CD8-positive, alpha-beta memory T cell (primary cell): ENCODE data around the gene SNCG. TPM values are rescaled to one million over a fixed set of nuclear protein-coding genes. Genes with fewer than 3 reads are reported as not detected.
A peak's percentile ranks its signal among the peaks of the same experiment; 100 is the strongest.
"Not testable (repeated sequence)": the region's sequence is repeated elsewhere in the genome, so short reads cannot be mapped to it uniquely, and the experiment has no call there.

Experiments
- CTCF ChIA-PET: fragments of 350-600 bp; sonication (Branson Sonifier 250); formaldehyde crosslinking; loops from one replicate; lab custom pipeline; 2021; ENCODE audit warnings: antibody characterized with exemption; lab: Charles Lee
- POLR2A ChIA-PET: fragments of 350-600 bp; sonication (Branson Sonifier 250); formaldehyde crosslinking; loops from one replicate; lab custom pipeline; 2021; ENCODE audit warnings: antibody characterized with exemption; lab: Charles Lee
- DNase-seq, 5 donors: peaks; one replicate each; pipeline versions ENCODE4 v3.0.0 to v3.0.0-alpha.2; 2020 to 2022; ENCODE audit warnings: mixed read lengths in 1 of 5
- H3K27ac ChIP-seq: one replicate; pipeline ENCODE4 v1.7.0; 2013; ENCODE audit warnings: low read depth, mild to moderate bottlenecking, low read length, moderate library complexity
- H3K27me3 ChIP-seq: 2 replicates; pipeline ENCODE4 v1.7.0; 2013; ENCODE audit warnings: low read length, mild to moderate bottlenecking; ENCODE audit not compliant: insufficient read depth, poor library complexity, severe bottlenecking
- H3K36me3 ChIP-seq: 2 replicates; pipeline ENCODE4 v1.7.0; 2013; ENCODE audit warnings: mild to moderate bottlenecking, low read length, moderate library complexity; ENCODE audit not compliant: insufficient read depth
- H3K4me1 ChIP-seq: 2 replicates; pipeline ENCODE4 v1.7.0; 2013; ENCODE audit warnings: mild to moderate bottlenecking, low read length, moderate library complexity; ENCODE audit not compliant: insufficient read depth
- H3K4me3 ChIP-seq: 2 replicates; pipeline ENCODE4 v1.7.0; 2013; ENCODE audit warnings: mild to moderate bottlenecking, low read length
- H3K9me3 ChIP-seq: 2 replicates; pipeline ENCODE4 v1.7.0; 2013; ENCODE audit warnings: mild to moderate bottlenecking, low read length
- H3K27ac Mint-ChIP-seq, 8 donors: one replicate each; pipeline ENCODE4 v1.8.0; 2020 to 2021; ENCODE audit warnings: mixed read lengths in 8 of 8, mild to moderate bottlenecking in 6 of 8, inconsistent platforms in 3 of 8, moderate library complexity in 3 of 8
- H3K27me3 Mint-ChIP-seq, 2 donors: one replicate each; pipeline ENCODE4 v1.8.0; 2020 to 2021; ENCODE audit warnings: mixed read lengths in 2 of 2, mild to moderate bottlenecking in 1 of 2, moderate library complexity in 1 of 2
- H3K36me3 Mint-ChIP-seq, 3 donors: one replicate each; pipeline ENCODE4 v1.8.0; 2020 to 2021; ENCODE audit warnings: mixed read lengths in 3 of 3, inconsistent platforms in 1 of 3, mild to moderate bottlenecking in 1 of 3
- H3K4me1 Mint-ChIP-seq, 3 donors: one replicate each; pipeline ENCODE4 v1.8.0; 2020 to 2021; ENCODE audit warnings: mixed read lengths in 3 of 3, inconsistent platforms in 1 of 3, mild to moderate bottlenecking in 1 of 3
- H3K4me3 Mint-ChIP-seq, 7 donors: one replicate each; pipeline ENCODE4 v1.8.0; 2020 to 2021; ENCODE audit warnings: mixed read lengths in 7 of 7, mild to moderate bottlenecking in 6 of 7, moderate library complexity in 4 of 7, inconsistent platforms in 2 of 7
- H3K9me3 Mint-ChIP-seq, 5 donors: one replicate each; pipeline ENCODE4 v1.8.0; 2020 to 2022; ENCODE audit warnings: mixed read lengths in 5 of 5, mild to moderate bottlenecking in 3 of 5, moderate library complexity in 2 of 5, inconsistent platforms in 1 of 5
- polyA plus RNA-seq: library from polyadenylated mRNA; unstranded; fragments of 300-500 nt; fragmentation: Illumina TruSeq; gene quantifications from one replicate; pipeline ENCODE4 v1.2.3, GENCODE V29; 2021
- total RNA-seq, 2 experiments: library from RNA; stranded (reverse); gene quantifications; one replicate each; pipeline ENCODE4 v1.2.3, GENCODE V29; 2021

Gene SNCG
- total and polyA plus RNA-seq, 3 experiments from 2014 or later = not detected

DNA sequence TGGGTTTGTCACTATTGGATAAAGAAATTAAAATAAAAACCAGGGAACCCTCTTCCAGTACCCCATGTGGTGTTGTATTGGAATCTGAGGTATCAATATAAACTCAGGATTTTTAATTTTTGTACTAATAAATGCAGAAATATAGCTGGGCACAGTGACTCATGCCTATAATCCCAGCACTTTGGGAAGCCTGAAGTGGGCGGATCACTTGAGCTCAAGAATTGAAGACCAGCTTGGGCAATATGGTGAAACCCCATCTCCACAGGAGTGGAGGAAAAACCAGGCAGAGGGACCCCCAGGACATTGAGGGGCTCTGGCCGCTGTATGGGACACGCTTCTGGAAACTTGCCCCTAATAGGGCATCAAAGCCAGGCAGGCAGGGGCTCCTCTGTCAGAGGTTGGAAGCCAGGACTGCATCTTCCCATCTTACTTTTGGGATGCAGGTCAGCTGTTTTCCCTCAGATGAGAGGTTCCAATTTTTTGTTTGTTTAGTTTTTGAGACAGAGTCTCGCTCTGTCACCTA lies 21.0 kb downstream of the SNCG start:
- Mint-ChIP-seq H3K27me3 (no peaks in the 10 kb centered on the region), H3K4me3 (no peak overlapping the region), H3K27ac (peak overlapping the region in 1 of 8 donors; percentile 15), H3K9me3 (no peaks in the 10 kb centered on the region), H3K4me1 (no peaks in the 10 kb centered on the region), H3K36me3 (no peaks in the 10 kb centered on the region)
- ChIA-PET CTCF (interaction anchor here (0.6 kb wide), 1 partner anchor 40 kb away, joined by 5 read pairs; no protein-coding TSS in a partner anchor), POLR2A (no interaction called here)
- Histone ChIP-seq H3K4me1 (no peaks in the 10 kb centered on the region), H3K9me3 (no peaks in the 10 kb centered on the region), H3K36me3 (no peaks in the 10 kb centered on the region), H3K27ac (no peak overlapping the region), H3K27me3 (no peaks in the 10 kb centered on the region), H3K4me3 (no peak overlapping the region)
- no peak for DNase-seq

- H3K9me3 ChIP-seq = no peaks in the 10 kb centered on the region
- DNase-seq = no peak
- no peaks in the 10 kb centered on the region for H3K36me3 ChIP-seq
- no peak overlapping the region for H3K27ac Mint-ChIP-seq
- H3K4me3 Mint-ChIP-seq = no peak overlapping the region
- no peaks in the 10 kb centered on the region for H3K27me3 ChIP-seq
- H3K36me3 Mint-ChIP-seq = no peaks in the 10 kb centered on the region
- H3K27ac ChIP-seq = no peak overlapping the region
- no peaks in the 10 kb centered on the region for H3K4me1 Mint-ChIP-seq
- CTCF ChIA-PET = no interaction called here
- no peaks in the 10 kb centered on the region for H3K4me1 ChIP-seq
- no peaks in the 10 kb centered on the region for H3K27me3 Mint-ChIP-seq
- H3K4me3 ChIP-seq = no peak overlapping the region
- H3K9me3 Mint-ChIP-seq = no peaks in the 10 kb centered on the region
- POLR2A ChIA-PET = no interaction called here
These were observed 21.6 kb downstream of the SNCG start for GRCh38 chr10:86979977-86980448.

DNA sequence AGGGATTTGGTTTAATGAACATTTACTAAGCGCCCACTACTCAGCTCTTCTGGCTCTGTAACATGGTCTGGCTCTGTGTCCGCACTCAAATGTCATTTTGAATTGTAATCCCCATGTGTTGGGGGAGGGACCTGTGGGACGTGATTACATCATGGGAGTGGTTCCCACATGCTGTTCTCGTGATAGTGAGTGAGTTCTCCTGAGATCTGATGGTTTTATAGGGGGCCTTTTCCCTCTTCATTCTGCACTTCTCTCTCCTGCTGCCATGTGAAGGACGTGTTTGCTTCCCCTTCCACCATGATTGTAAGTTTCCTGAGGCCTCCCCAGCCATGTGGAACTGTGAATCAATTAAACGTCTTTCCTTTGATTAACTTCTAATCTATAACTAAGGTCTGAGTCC lies 22.6 kb downstream of the SNCG start:
- H3K4me1 ChIP-seq, H3K27me3 Mint-ChIP-seq, H3K9me3 ChIP-seq, H3K4me3 ChIP-seq, H3K27ac ChIP-seq, H3K36me3 Mint-ChIP-seq, POLR2A ChIA-PET, H3K9me3 Mint-ChIP-seq, H3K4me1 Mint-ChIP-seq, H3K4me3 Mint-ChIP-seq, DNase-seq, H3K27ac Mint-ChIP-seq, CTCF ChIA-PET, H3K36me3 ChIP-seq, H3K27me3 ChIP-seq: not testable (repeated sequence)

DNA sequence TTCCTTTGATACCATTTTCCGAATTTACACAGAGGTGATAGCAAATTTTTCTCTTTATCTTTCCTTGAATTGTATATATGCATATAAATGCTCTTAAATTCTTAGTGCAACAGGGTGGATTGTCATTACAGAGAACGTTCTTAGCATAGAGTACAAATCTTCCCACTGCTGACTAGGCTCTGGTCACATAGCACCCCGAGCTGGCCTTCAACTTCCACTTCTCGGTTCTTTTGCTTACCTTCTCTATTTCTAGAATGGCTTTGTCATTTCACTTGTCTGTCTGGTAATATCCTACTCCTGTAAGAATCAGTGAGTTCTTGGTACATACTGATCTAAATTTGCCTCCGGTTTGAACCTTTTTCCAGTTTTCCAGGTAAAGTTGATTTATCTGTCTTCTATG lies 23.3 kb downstream of the SNCG start:
- Mint-ChIP-seq H3K9me3 (no peaks in the 10 kb centered on the region), H3K4me3 (no peak overlapping the region), H3K36me3 (no peaks in the 10 kb centered on the region), H3K4me1 (no peaks in the 10 kb centered on the region), H3K27me3 (peaks cover 0 to 4% of the 10 kb centered on the region in 2 donors), H3K27ac (no peak overlapping the region)
- Histone ChIP-seq H3K4me3 (no peak overlapping the region), H3K9me3 (no peaks in the 10 kb centered on the region), H3K27ac (no peak overlapping the region), H3K4me1 (no peaks in the 10 kb centered on the region), H3K27me3 (no peaks in the 10 kb centered on the region), H3K36me3 (no peaks in the 10 kb centered on the region)
- POLR2A ChIA-PET = no interaction called here
- CTCF ChIA-PET = no interaction called here
- no peak for DNase-seq

DNA sequence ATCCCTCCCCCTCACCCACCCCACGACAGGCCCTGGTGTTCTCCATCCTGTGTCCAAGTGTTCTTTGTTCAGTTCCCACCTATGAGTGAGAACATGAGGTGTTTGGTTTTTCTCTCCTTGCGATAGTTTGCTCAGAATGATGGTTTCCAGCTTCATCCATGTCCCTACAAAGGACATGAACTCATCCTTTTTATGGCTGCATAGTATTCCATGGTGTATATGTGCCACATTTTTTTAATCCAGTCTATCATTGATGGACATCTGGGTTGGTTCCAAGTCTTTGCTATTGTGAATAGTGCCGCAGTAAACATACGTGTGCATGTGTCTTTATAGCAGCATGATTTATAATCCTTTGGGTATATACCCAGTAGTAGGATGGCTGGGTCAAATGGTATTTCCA lies 26.1 kb downstream of the SNCG start:
- H3K9me3 ChIP-seq, DNase-seq, H3K36me3 ChIP-seq, H3K27ac Mint-ChIP-seq, H3K27ac ChIP-seq, H3K4me1 ChIP-seq, POLR2A ChIA-PET, H3K9me3 Mint-ChIP-seq, H3K4me3 Mint-ChIP-seq, H3K4me3 ChIP-seq, CTCF ChIA-PET, H3K4me1 Mint-ChIP-seq, H3K36me3 Mint-ChIP-seq, H3K27me3 ChIP-seq: not testable (repeated sequence)
- peaks cover 8 to 14% of the 10 kb centered on the region in 2 donors for H3K27me3 Mint-ChIP-seq

DNA sequence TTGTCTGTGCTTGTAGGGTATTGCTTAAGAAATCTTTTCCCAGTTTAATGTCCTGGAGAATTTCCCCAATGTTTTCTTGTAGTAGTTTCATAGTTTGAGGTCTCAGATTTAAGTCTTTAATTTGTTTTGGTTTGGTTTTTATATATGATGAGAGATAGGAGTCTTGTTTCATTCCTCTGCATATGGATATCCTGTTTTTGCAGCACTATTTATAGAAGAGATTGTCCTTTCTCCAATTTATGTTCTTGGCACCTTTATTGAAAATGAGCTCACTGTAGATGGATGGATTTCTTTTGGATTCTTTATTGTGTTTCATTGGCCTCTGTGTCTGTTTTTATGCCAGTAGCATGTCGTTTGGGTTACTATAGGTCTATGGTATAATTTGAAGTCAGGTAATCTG lies 30.1 kb downstream of the SNCG start:
- Histone ChIP-seq H3K9me3 (no peaks in the 10 kb centered on the region), H3K4me1 (no peaks in the 10 kb centered on the region), H3K27ac (no peak overlapping the region), H3K4me3 (no peak overlapping the region), H3K36me3 (no peaks in the 10 kb centered on the region), H3K27me3 (no peaks in the 10 kb centered on the region)
- no peak for DNase-seq
- Mint-ChIP-seq H3K36me3 (no peaks in the 10 kb centered on the region), H3K4me1 (no peaks in the 10 kb centered on the region), H3K4me3 (no peak overlapping the region), H3K9me3 (no peaks in the 10 kb centered on the region), H3K27me3 (peaks cover 9 to 28% of the 10 kb centered on the region in 2 donors), H3K27ac (no peak overlapping the region)
- ChIA-PET CTCF (no interaction called here), POLR2A (no interaction called here)

GRCh38 chr10:86991362-86991761 lies 33.0 kb downstream of the SNCG start:
- H3K4me1 ChIP-seq, H3K36me3 ChIP-seq, DNase-seq, H3K4me3 ChIP-seq, CTCF ChIA-PET, POLR2A ChIA-PET, H3K27ac ChIP-seq, H3K36me3 Mint-ChIP-seq, H3K4me1 Mint-ChIP-seq, H3K9me3 ChIP-seq, H3K27ac Mint-ChIP-seq, H3K4me3 Mint-ChIP-seq, H3K9me3 Mint-ChIP-seq, H3K27me3 ChIP-seq: not testable (repeated sequence)
- peaks cover 9 to 25% of the 10 kb centered on the region in 2 donors for H3K27me3 Mint-ChIP-seq

- no peaks in the 10 kb centered on the region for H3K36me3 Mint-ChIP-seq
- H3K9me3 ChIP-seq = no peaks in the 10 kb centered on the region
- no peak for DNase-seq
- no peak overlapping the region for H3K27ac Mint-ChIP-seq
- ChIA-PET POLR2A (no interaction called here), CTCF (no interaction called here)
- H3K27me3 ChIP-seq = no peaks in the 10 kb centered on the region
- H3K4me3 ChIP-seq = no peak overlapping the region
- H3K27ac ChIP-seq = no peak overlapping the region
- H3K4me1 Mint-ChIP-seq = no peaks in the 10 kb centered on the region
- no peaks in the 10 kb centered on the region for H3K4me1 ChIP-seq
- H3K36me3 ChIP-seq = no peaks in the 10 kb centered on the region
- H3K27me3 Mint-ChIP-seq = peaks cover 9 to 24% of the 10 kb centered on the region in 2 donors
- H3K9me3 Mint-ChIP-seq = no peaks in the 10 kb centered on the region
- H3K4me3 Mint-ChIP-seq = no peak overlapping the region
These were observed 34.1 kb downstream of the SNCG start for GRCh38 chr10:86992456-86992855.

DNA sequence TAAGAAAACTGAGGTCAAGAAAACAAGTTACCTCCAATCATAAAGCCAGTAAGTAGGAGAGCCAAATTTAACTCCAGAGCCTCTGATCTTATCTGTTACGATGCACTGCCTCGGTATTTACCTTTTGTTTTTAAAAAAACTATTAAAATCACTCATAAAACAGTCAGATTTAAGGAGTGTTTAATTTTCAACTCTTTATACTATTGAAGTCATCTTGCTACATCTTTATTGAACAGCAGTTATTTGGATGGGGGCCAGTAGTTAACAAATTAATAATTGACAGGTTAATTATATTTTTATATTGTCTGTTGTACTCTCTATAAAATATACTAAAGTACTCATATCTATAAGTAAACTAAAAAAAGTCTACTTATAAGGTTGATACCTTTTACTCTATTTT lies 34.5 kb downstream of the SNCG start:
- no peaks in the 10 kb centered on the region for H3K36me3 ChIP-seq
- H3K9me3 ChIP-seq = no peaks in the 10 kb centered on the region
- no peaks in the 10 kb centered on the region for H3K4me1 ChIP-seq
- ChIA-PET POLR2A (no interaction called here), CTCF (no interaction called here)
- no peaks in the 10 kb centered on the region for H3K36me3 Mint-ChIP-seq
- DNase-seq = no peak
- H3K27me3 ChIP-seq = no peaks in the 10 kb centered on the region
- peaks cover 9 to 24% of the 10 kb centered on the region in 2 donors for H3K27me3 Mint-ChIP-seq
- no peak overlapping the region for H3K27ac Mint-ChIP-seq
- no peaks in the 10 kb centered on the region for H3K9me3 Mint-ChIP-seq
- H3K4me3 ChIP-seq = no peak overlapping the region
- H3K4me3 Mint-ChIP-seq = no peak overlapping the region
- H3K4me1 Mint-ChIP-seq = no peaks in the 10 kb centered on the region
- H3K27ac ChIP-seq = no peak overlapping the region
